Small intestine (tissue), 7 donors: Measurements from ENCODE around the gene SLC39A10. TPM values are rescaled to one million over a fixed set of nuclear protein-coding genes. Genes with fewer than 3 reads are reported as not detected.

ENCODE experiments used
- DNase-seq, 2 donors: peaks; one replicate each; pipeline versions ENCODE4 v3.0.0 to v3.0.0-alpha.2; 2013
- FAIRE-seq: peaks from 2 replicates; lab custom pipeline; 2012; peaks lifted over from hg19 to GRCh38; lab: Jason Lieb, UNC
- H3K27ac ChIP-seq, 3 donors: one replicate each; pipeline ENCODE4 v1.5.1; 2013; ENCODE audit warnings: low read length in 2 of 3, mild to moderate bottlenecking in 2 of 3, control low read depth in 1 of 3, inconsistent platforms in 1 of 3, low read depth in 1 of 3, moderate library complexity in 1 of 3
- H3K27me3 ChIP-seq, 3 donors: one replicate each; pipeline ENCODE4 v1.6.1; 2013; ENCODE audit warnings: low read length in 3 of 3, inconsistent platforms in 1 of 3; ENCODE audit not compliant: control insufficient read depth in 3 of 3, insufficient read depth in 3 of 3
- H3K36me3 ChIP-seq, 3 donors: one replicate each; pipeline ENCODE4 v1.6.1; 2013; ENCODE audit warnings: low read length in 3 of 3, inconsistent platforms in 1 of 3, low read depth in 1 of 3, mild to moderate bottlenecking in 1 of 3, moderate library complexity in 1 of 3; ENCODE audit not compliant: control insufficient read depth in 3 of 3, insufficient read depth in 2 of 3
- H3K4me1 ChIP-seq, 3 donors: one replicate each; pipeline ENCODE4 v1.6.1; 2013; ENCODE audit warnings: low read length in 2 of 3, inconsistent platforms in 1 of 3, low read depth in 1 of 3, mild to moderate bottlenecking in 1 of 3, moderate library complexity in 1 of 3; ENCODE audit not compliant: control insufficient read depth in 3 of 3, insufficient read depth in 2 of 3
- H3K4me3 ChIP-seq, 3 donors: one replicate each; pipeline ENCODE4 v1.5.1; 2013; ENCODE audit warnings: low read length in 3 of 3, control low read depth in 1 of 3, inconsistent platforms in 1 of 3, low read depth in 1 of 3, mild to moderate bottlenecking in 1 of 3, moderate library complexity in 1 of 3
- H3K9me3 ChIP-seq, 2 donors: one replicate each; pipeline ENCODE4 v1.6.1; 2013; ENCODE audit warnings: low read depth in 1 of 2, low read length in 1 of 2; ENCODE audit not compliant: control insufficient read depth in 2 of 2, insufficient read depth in 1 of 2
- WGBS, 3 donors: extraction: QIAGEN DNeasy Blood & Tissue Kit; methylation state at CpG; one replicate each; pipeline ENCODE4 v1.1.7; 2013; 5-methylcytosine and 5-hydroxymethylcytosine counted together
- polyA plus RNA-seq, 4 donors: library from polyadenylated mRNA; stranded (reverse) in 3 of 4; unstranded in 1 of 4; fragments of 200-250 nt in 3 of 4; fragments of 120-200 nt in 1 of 4; gene quantifications; one replicate each; pipeline versions ENCODE4 v1.2.1 to v1.2.3, GENCODE V29; 2013
- donor health status: healthy with polysubstance abuse.
- donor health status: control.
- donor health status: control.
- donor health status: Bipolar disorder and iron deficiency.
- donor health status: healthy.

SLC39A10 gene
- polyA plus RNA-seq, 4 donors, result 0.89 to 24.6 (median 7.3) TPM

DNA sequence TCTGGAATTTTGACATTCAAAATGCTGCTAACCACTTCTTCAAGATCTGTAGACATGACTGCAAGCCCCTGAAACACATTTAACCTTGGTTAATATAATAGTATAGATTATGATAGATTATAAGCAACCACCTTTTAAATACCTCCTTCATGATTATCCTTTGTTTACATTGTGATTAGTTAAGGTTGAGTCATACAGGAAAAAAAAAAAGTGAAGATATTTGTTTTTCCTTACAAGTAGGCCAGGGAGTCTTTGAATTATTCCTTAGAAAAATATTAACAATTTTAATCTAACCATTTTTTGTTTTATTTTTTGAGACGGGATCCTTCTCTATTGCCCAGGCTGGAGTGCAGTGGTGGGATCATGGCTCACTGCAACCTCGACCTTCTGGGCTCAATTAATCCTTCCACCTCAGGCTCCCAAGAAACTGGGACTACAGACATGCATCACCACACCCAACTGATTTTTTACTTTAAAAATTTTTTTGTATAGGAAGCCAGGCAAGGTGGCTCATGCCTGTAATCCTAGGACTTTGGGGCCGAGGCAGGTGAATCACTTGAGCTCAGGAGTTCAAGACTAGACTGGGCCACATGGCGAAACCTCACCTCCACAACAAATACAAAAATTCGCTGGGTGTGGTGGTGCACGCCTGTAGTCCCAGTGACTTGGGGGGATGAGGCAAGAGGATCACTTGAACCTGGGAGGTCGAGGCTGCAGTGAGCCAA, 99.4 kb downstream of the SLC39A10 start:
- Histone ChIP-seq H3K27me3 (no peaks in the 10 kb centered on the region), H3K4me3 (no peak overlapping the region), H3K9me3 (peaks cover 0 to 7% of the 10 kb centered on the region in 2 donors), H3K36me3 (no peaks in the 10 kb centered on the region), H3K27ac (no peak overlapping the region), H3K4me1 (peaks cover 0 to 3% (median 0%) of the 10 kb centered on the region in 3 donors)
- FAIRE-seq (no peak), DNase-seq (no peak)
- whole genome bisulfite sequencing, 3 donors, result 50 to 69% (median 55%) methylated on average over 7 of the region's 7 CpGs

GRCh38 chr2:195758846-195759245, 101.8 kb downstream of the SLC39A10 start:
- Histone ChIP-seq H3K27ac (no peak overlapping the region), H3K4me3 (no peak overlapping the region), H3K4me1 (peaks cover 0 to 3% (median 0%) of the 10 kb centered on the region in 3 donors), H3K27me3 (no peaks in the 10 kb centered on the region), H3K36me3 (no peaks in the 10 kb centered on the region), H3K9me3 (peaks cover 0 to 7% of the 10 kb centered on the region in 2 donors)
- FAIRE-seq (no peak), DNase-seq (no peak)
- 86 to 92% (median 87%) methylated on average over 3 of the region's 3 CpGs for WGBS, 3 donors

- Histone ChIP-seq H3K4me3 (no peak overlapping the region), H3K36me3 (no peaks in the 10 kb centered on the region), H3K27me3 (no peaks in the 10 kb centered on the region), H3K9me3 (peaks cover 0 to 7% of the 10 kb centered on the region in 2 donors), H3K4me1 (peaks cover 0 to 3% (median 0%) of the 10 kb centered on the region in 3 donors), H3K27ac (no peak overlapping the region)
- no peak for DNase-seq
- no peak for FAIRE-seq
- 93 to 100% (median 100%) methylated on average over 1 of the region's 1 CpG for WGBS, 3 donors
These were observed 102.9 kb downstream of the SLC39A10 start for GRCh38 chr2:195759877-195760276.

DNA sequence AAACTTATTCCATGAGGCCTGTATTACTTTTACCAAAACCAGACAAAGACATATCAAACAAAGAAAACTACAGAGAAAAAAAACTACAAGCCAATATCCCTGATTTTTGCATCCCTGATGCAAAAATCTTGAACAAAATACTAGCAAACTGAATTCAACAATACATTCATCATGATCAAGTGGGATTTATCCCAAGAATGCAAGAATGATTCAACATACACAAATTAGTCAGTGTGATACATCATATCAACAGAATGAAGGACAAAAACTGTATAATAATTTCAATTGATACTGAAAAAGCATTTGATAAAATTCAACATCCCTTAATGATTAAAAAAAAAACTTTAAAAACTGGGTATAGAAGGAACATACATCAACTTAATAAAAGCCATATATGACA, 106.8 kb downstream of the SLC39A10 start:
- FAIRE-seq (no peak), DNase-seq (no peak)
- Histone ChIP-seq H3K36me3 (no peaks in the 10 kb centered on the region), H3K27ac (no peak overlapping the region), H3K4me3 (no peak overlapping the region), H3K9me3 (peaks cover 0 to 7% of the 10 kb centered on the region in 2 donors), H3K4me1 (no peaks in the 10 kb centered on the region), H3K27me3 (no peaks in the 10 kb centered on the region)

DNA sequence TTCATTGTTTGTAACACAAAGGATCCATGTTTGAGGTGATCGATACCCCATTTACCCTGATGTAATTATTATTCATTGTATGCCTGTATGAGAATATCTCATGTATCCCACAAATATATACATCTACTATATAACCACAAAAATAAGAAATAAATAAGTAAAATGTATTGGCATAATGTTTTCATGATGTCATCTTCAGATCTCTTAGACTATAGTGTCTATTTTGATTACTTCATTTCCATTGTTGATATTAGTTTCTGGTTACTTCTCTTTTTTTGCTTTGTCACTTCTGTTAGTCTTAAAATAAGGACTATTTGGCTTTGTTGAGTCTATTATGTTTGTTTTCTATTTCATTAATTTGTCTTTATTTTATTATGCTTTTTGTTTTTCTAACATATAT, 109.7 kb downstream of the SLC39A10 start:
- 94 to 100% (median 98%) methylated on average over 1 of the region's 1 CpG for WGBS, 3 donors
- H3K4me3 ChIP-seq, result no peak overlapping the region
- FAIRE-seq, result peak; percentile 23
- DNase-seq, result no peak
- no peaks in the 10 kb centered on the region for H3K36me3 ChIP-seq
- H3K27me3 ChIP-seq, result no peaks in the 10 kb centered on the region
- no peak overlapping the region for H3K27ac ChIP-seq
- H3K4me1 ChIP-seq, result no peaks in the 10 kb centered on the region
- H3K9me3 ChIP-seq, result no peaks in the 10 kb centered on the region

DNA sequence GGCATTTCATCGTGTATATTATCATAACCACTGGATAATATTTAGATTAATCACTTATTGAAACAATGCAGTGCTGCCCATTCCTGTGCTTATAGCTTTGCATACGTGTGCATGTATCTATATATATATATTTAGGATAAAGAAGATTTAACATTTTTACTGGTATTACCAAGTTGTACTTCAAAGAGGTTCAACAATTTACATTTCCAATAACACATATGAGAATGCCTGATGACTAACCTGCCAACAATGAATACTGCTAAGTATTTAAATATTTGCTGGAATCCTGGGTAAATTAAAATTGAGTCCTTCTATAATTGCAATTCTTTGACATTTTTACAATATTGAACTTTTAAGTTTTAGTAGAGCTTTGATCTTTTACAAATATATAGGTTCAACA, 111.4 kb downstream of the SLC39A10 start:
- Histone ChIP-seq H3K4me3 (no peak overlapping the region), H3K27ac (no peak overlapping the region), H3K27me3 (no peaks in the 10 kb centered on the region), H3K9me3 (no peaks in the 10 kb centered on the region), H3K4me1 (no peaks in the 10 kb centered on the region), H3K36me3 (no peaks in the 10 kb centered on the region)
- DNase-seq (no peak), FAIRE-seq (no peak)
- 41 to 69% (median 49%) methylated on average over 2 of the region's 2 CpGs for WGBS, 3 donors

GRCh38 chr2:195769975-195770374, 112.9 kb downstream of the SLC39A10 start:
- Histone ChIP-seq H3K36me3 (no peaks in the 10 kb centered on the region), H3K27ac (no peak overlapping the region), H3K4me3 (no peak overlapping the region), H3K27me3 (no peaks in the 10 kb centered on the region), H3K9me3 (no peaks in the 10 kb centered on the region), H3K4me1 (no peaks in the 10 kb centered on the region)
- no peak for FAIRE-seq
- DNase-seq, result no peak

- no peak for DNase-seq
- Histone ChIP-seq H3K4me1 (no peaks in the 10 kb centered on the region), H3K9me3 (no peaks in the 10 kb centered on the region), H3K36me3 (no peaks in the 10 kb centered on the region), H3K4me3 (no peak overlapping the region), H3K27me3 (no peaks in the 10 kb centered on the region), H3K27ac (no peak overlapping the region)
- FAIRE-seq, result no peak
- 59 to 66% (median 64%) methylated on average over 2 of the region's 2 CpGs for WGBS, 3 donors
These were observed 122.5 kb downstream of the SLC39A10 start for GRCh38 chr2:195779491-195779890.

GRCh38 chr2:195782156-195782555, 125.1 kb downstream of the SLC39A10 start:
- Histone ChIP-seq H3K27me3 (no peaks in the 10 kb centered on the region), H3K9me3 (no peaks in the 10 kb centered on the region), H3K36me3 (no peaks in the 10 kb centered on the region), H3K27ac (no peak overlapping the region), H3K4me3 (no peak overlapping the region), H3K4me1 (no peaks in the 10 kb centered on the region)
- DNase-seq (no peak), FAIRE-seq (no peak)
- WGBS, 3 donors, result 91 to 96% (median 96%) methylated on average over 2 of the region's 2 CpGs
